Activated naive CD4-positive, alpha-beta T cell treated with anti-CD3 and anti-CD28 coated beads for 36 hours (primary cell): Measurements from ENCODE around the gene SYNCRIP. TPM values are rescaled to one million over a fixed set of nuclear protein-coding genes. Genes with fewer than 3 reads are reported as not detected.
A peak's percentile ranks its signal among the peaks of the same experiment; 100 is the strongest.
"Not testable (repeated sequence)": the region's sequence is repeated elsewhere in the genome, so short reads cannot be mapped to it uniquely, and the experiment has no call there.

Source experiments
- CTCF ChIA-PET: fragments of 350-600 bp; sonication (Branson Sonifier 250); formaldehyde crosslinking; loops from one replicate; lab custom pipeline; 2021; ENCODE audit warnings: antibody characterized with exemption; lab: Charles Lee
- DNase-seq: peaks from one replicate; pipeline ENCODE4 v3.0.0-alpha.2; 2020
- H3K27ac Mint-ChIP-seq: one replicate; pipeline ENCODE4 v1.8.0; 2021; ENCODE audit warnings: mild to moderate bottlenecking, mixed read lengths
- H3K27me3 Mint-ChIP-seq: one replicate; pipeline ENCODE4 v1.8.0; 2021; ENCODE audit warnings: low read depth, mixed read lengths
- H3K36me3 Mint-ChIP-seq: one replicate; pipeline ENCODE4 v1.8.0; 2021; ENCODE audit warnings: low read depth, mixed read lengths
- H3K4me1 Mint-ChIP-seq: one replicate; pipeline ENCODE4 v1.8.0; 2021; ENCODE audit warnings: low read depth, mixed read lengths
- H3K4me3 Mint-ChIP-seq: one replicate; pipeline ENCODE4 v1.8.0; 2021; ENCODE audit warnings: mild to moderate bottlenecking, moderate library complexity, mixed read lengths
- H3K9me3 Mint-ChIP-seq: one replicate; pipeline ENCODE4 v1.8.0; 2021; ENCODE audit warnings: mixed read lengths
- intact Hi-C: fragments of 100-400 bp; cut with micrococcal nuclease; formaldehyde crosslinking; loops from one replicate; pipeline ENCODE4 v1.15.1; 2023
- total RNA-seq, 2 experiments: library from RNA; stranded (reverse); gene quantifications; one replicate each; pipeline ENCODE4 v1.2.3, GENCODE V29; 2021

SYNCRIP gene
- total RNA-seq = 100 to 1,000 TPM; 106 to 109 TPM

GRCh38 chr6:85642774-85643536, at the start of gene SYNCRIP:
TSS of gene SYNCRIP (minus strand) at chr6:85642886. CDS start at chr6:85641439, 1,447 bp downstream.
- Mint-ChIP-seq H3K4me3 (peak within 1 kb of the TSS; percentile 84), H3K4me1 (peaks cover 37% of the 10 kb centered on the region), H3K36me3 (peaks cover 44% of the 10 kb centered on the region), H3K27me3 (no peaks in the 10 kb centered on the region), H3K27ac (peak within 1 kb of the TSS; percentile 99), H3K9me3 (no peaks in the 10 kb centered on the region)
- CTCF ChIA-PET = interaction anchor here (0.6 to 2.7 kb wide), 5 partner anchors 21 to 36 kb away, joined by 3 to 14 read pairs (median 4); no protein-coding TSS in a partner anchor
- intact Hi-C loops = loop anchor here (1.0 to 5.0 kb wide), 6 partner anchors 35 to 1784 kb away; partner anchors contain the start of genes CEP162, CYB5R4 and ZNF292
- peak; percentile 98 for DNase-seq

GRCh38 chr6:85691478-85691877, 48.8 kb upstream of the SYNCRIP start:
- H3K27me3 Mint-ChIP-seq = no peaks in the 10 kb centered on the region
- H3K27ac Mint-ChIP-seq = no peak overlapping the region
- H3K36me3 Mint-ChIP-seq = no peaks in the 10 kb centered on the region
- CTCF ChIA-PET = no interaction called here
- peaks cover under 1% of the 10 kb centered on the region for H3K9me3 Mint-ChIP-seq
- H3K4me1 Mint-ChIP-seq = no peaks in the 10 kb centered on the region
- DNase-seq = peak; percentile 21
- no peak overlapping the region for H3K4me3 Mint-ChIP-seq
- intact Hi-C loops = no loop called here

GRCh38 chr6:85690071-85690470, 47.4 kb upstream of the SYNCRIP start:
- CTCF ChIA-PET = interaction anchor here (0.6 to 0.7 kb wide), 2 partner anchors 119 to 274 kb away, joined by 3 to 6 read pairs; no protein-coding TSS in a partner anchor
- H3K27ac Mint-ChIP-seq = no peak overlapping the region
- H3K36me3 Mint-ChIP-seq = no peaks in the 10 kb centered on the region
- no peaks in the 10 kb centered on the region for H3K27me3 Mint-ChIP-seq
- H3K9me3 Mint-ChIP-seq = no peaks in the 10 kb centered on the region
- intact Hi-C loops = no loop called here
- DNase-seq = no peak
- H3K4me1 Mint-ChIP-seq = no peaks in the 10 kb centered on the region
- H3K4me3 Mint-ChIP-seq = no peak overlapping the region

GRCh38 chr6:85685713-85686112, 43.0 kb upstream of the SYNCRIP start:
- H3K9me3 Mint-ChIP-seq = peaks cover 4% of the 10 kb centered on the region
- no peaks in the 10 kb centered on the region for H3K4me1 Mint-ChIP-seq
- no peak overlapping the region for H3K4me3 Mint-ChIP-seq
- intact Hi-C loops = no loop called here
- H3K27ac Mint-ChIP-seq = no peak overlapping the region
- CTCF ChIA-PET = interaction anchor here (0.6 kb wide), 1 partner anchor 13 kb away, joined by 6 read pairs; no protein-coding TSS in a partner anchor
- no peaks in the 10 kb centered on the region for H3K27me3 Mint-ChIP-seq
- no peak for DNase-seq
- peaks cover 2% of the 10 kb centered on the region for H3K36me3 Mint-ChIP-seq

GRCh38 chr6:85684809-85685171, 42.1 kb upstream of the SYNCRIP start:
- peaks cover 5% of the 10 kb centered on the region for H3K4me1 Mint-ChIP-seq
- CTCF ChIA-PET = no interaction called here
- intact Hi-C loops = no loop called here
- H3K4me3 Mint-ChIP-seq = no peak overlapping the region
- H3K27ac Mint-ChIP-seq = no peak overlapping the region
- H3K36me3 Mint-ChIP-seq = peaks cover 4% of the 10 kb centered on the region
- peaks cover 4% of the 10 kb centered on the region for H3K9me3 Mint-ChIP-seq
- no peaks in the 10 kb centered on the region for H3K27me3 Mint-ChIP-seq
- no peak for DNase-seq

- H3K27ac Mint-ChIP-seq = no peak overlapping the region
- intact Hi-C loops = no loop called here
- H3K27me3 Mint-ChIP-seq = no peaks in the 10 kb centered on the region
- H3K4me3 Mint-ChIP-seq = no peak overlapping the region
- DNase-seq = no peak
- CTCF ChIA-PET = no interaction called here
- H3K4me1 Mint-ChIP-seq = peaks cover 5% of the 10 kb centered on the region
- peaks cover 4% of the 10 kb centered on the region for H3K9me3 Mint-ChIP-seq
- H3K36me3 Mint-ChIP-seq = peaks cover 4% of the 10 kb centered on the region
These were observed 41.6 kb upstream of the SYNCRIP start for GRCh38 chr6:85684133-85684808.

GRCh38 chr6:85681899-85682298, 39.2 kb upstream of the SYNCRIP start:
- peaks cover 21% of the 10 kb centered on the region for H3K36me3 Mint-ChIP-seq
- CTCF ChIA-PET, H3K27ac Mint-ChIP-seq, H3K27me3 Mint-ChIP-seq, H3K4me1 Mint-ChIP-seq, H3K9me3 Mint-ChIP-seq, DNase-seq, intact Hi-C loops, H3K4me3 Mint-ChIP-seq: not testable (repeated sequence)

- intact Hi-C loops = no loop called here
- H3K36me3 Mint-ChIP-seq = peaks cover 36% of the 10 kb centered on the region
- H3K27me3 Mint-ChIP-seq = no peaks in the 10 kb centered on the region
- no peak for DNase-seq
- peak overlapping the region; percentile 97 for H3K4me3 Mint-ChIP-seq
- CTCF ChIA-PET = no interaction called here
- peaks cover 4% of the 10 kb centered on the region for H3K9me3 Mint-ChIP-seq
- peaks cover 16% of the 10 kb centered on the region for H3K4me1 Mint-ChIP-seq
- no peak overlapping the region for H3K27ac Mint-ChIP-seq
These were observed 37.7 kb upstream of the SYNCRIP start for GRCh38 chr6:85680388-85680787.

- Mint-ChIP-seq H3K27ac (peak overlapping the region; percentile 96), H3K9me3 (peaks cover 4% of the 10 kb centered on the region), H3K4me3 (peak overlapping the region; percentile 97), H3K27me3 (no peaks in the 10 kb centered on the region), H3K4me1 (peaks cover 24% of the 10 kb centered on the region), H3K36me3 (peaks cover 42% of the 10 kb centered on the region)
- intact Hi-C loops = loop anchor here (2.0 to 10.0 kb wide), 5 partner anchors 215 to 1911 kb away; partner anchors contain the start of genes ORC3 and ZNF292
- CTCF ChIA-PET = interaction anchor here (0.9 kb wide), 1 partner anchor 9 kb away, joined by 3 read pairs; no protein-coding TSS in a partner anchor
- peak; percentile 13 for DNase-seq
These were observed 36.9 kb upstream of the SYNCRIP start for GRCh38 chr6:85679445-85680123.

- peak; percentile 96 for DNase-seq
- H3K4me3 Mint-ChIP-seq = peak overlapping the region; percentile 97
- peaks cover 47% of the 10 kb centered on the region for H3K36me3 Mint-ChIP-seq
- intact Hi-C loops = loop anchor here (1.0 to 10.0 kb wide), 8 partner anchors 9 to 1912 kb away; partner anchors contain the start of genes ORC3 and ZNF292
- H3K27me3 Mint-ChIP-seq = no peaks in the 10 kb centered on the region
- CTCF ChIA-PET = interaction anchor here (0.6 to 2.1 kb wide), 5 partner anchors 8 to 142 kb away, joined by 3 to 17 read pairs (median 5); partner anchors contain the start of gene SYNCRIP
- peak overlapping the region; percentile 96 for H3K27ac Mint-ChIP-seq
- peaks cover 31% of the 10 kb centered on the region for H3K4me1 Mint-ChIP-seq
- peaks cover 4% of the 10 kb centered on the region for H3K9me3 Mint-ChIP-seq
These were observed 36.1 kb upstream of the SYNCRIP start for GRCh38 chr6:85678602-85679444.

GRCh38 chr6:85678026-85678601, 35.4 kb upstream of the SYNCRIP start:
- peaks cover 36% of the 10 kb centered on the region for H3K4me1 Mint-ChIP-seq
- DNase-seq = no peak
- peak overlapping the region; percentile 96 for H3K27ac Mint-ChIP-seq
- no peaks in the 10 kb centered on the region for H3K27me3 Mint-ChIP-seq
- H3K9me3 Mint-ChIP-seq = peaks cover 4% of the 10 kb centered on the region
- H3K36me3 Mint-ChIP-seq = peaks cover 54% of the 10 kb centered on the region
- CTCF ChIA-PET = interaction anchor here (0.8 to 2.1 kb wide), 4 partner anchors 34 to 142 kb away, joined by 4 to 17 read pairs (median 5); partner anchors contain the start of gene SYNCRIP
- intact Hi-C loops = loop anchor here (1.0 to 10.0 kb wide), 8 partner anchors 8 to 1913 kb away; partner anchors contain the start of genes ORC3 and ZNF292
- peak overlapping the region; percentile 97 for H3K4me3 Mint-ChIP-seq
